ENCODE results near the gene LGALS7B. TPM values are rescaled to one million over a fixed set of nuclear protein-coding genes. Genes with fewer than 3 reads are reported as not detected.

Gene LGALS7B
- total RNA-seq, 2 experiments from 2014 or later = not detected

GRCh38 chr19:38740932-38741331 is 48.1 kb upstream of the LGALS7B start:
- Histone ChIP-seq H3K4me1 (ENCODE audit: insufficient read depth, low read length) (peaks cover 41% of the 10 kb centered on the region), H3K27ac (ENCODE audit: low read depth in 1 of 2, low read length in 2 of 2) (no peak overlapping the region), H3K27me3 (ENCODE audit: control insufficient read depth in 1 of 2, insufficient read depth in 2 of 2, low read length in 2 of 2) (no peaks in the 10 kb centered on the region), H3K9me3 (ENCODE audit: control insufficient read depth in 1 of 2, insufficient read depth in 1 of 2, low read length in 2 of 2) (no peaks in the 10 kb centered on the region), H3K4me3 (ENCODE audit: low read length) (no peak overlapping the region), H3K36me3 (ENCODE audit: insufficient read depth, low read length) (no peaks in the 10 kb centered on the region)
- ATAC-seq (ENCODE audit: poor library complexity) = no peak
- Mint-ChIP-seq H3K27me3 (peaks cover 5% of the 10 kb centered on the region), H3K4me3 (no peak overlapping the region), H3K4me1 (ENCODE audit: low read depth) (peaks cover 27% of the 10 kb centered on the region), H3K9me3 (no peaks in the 10 kb centered on the region), H3K36me3 (ENCODE audit: low read depth) (no peaks in the 10 kb centered on the region), H3K27ac (no peak overlapping the region)
- CTCF ChIA-PET = no interaction called here
- TF ChIP-seq CTCF (IDR thresholded peaks at IDR 0.05) = no peak
- intact Hi-C loops (cut with DNase I, micrococcal nuclease) = no loop called here
- no peak for DNase-seq
- POLR2A ChIA-PET = no interaction called here

GRCh38 chr19:38741670-38742069 is 47.3 kb upstream of the LGALS7B start:
- Histone ChIP-seq H3K9me3 (ENCODE audit: control insufficient read depth in 1 of 2, insufficient read depth in 1 of 2, low read length in 2 of 2) (no peaks in the 10 kb centered on the region), H3K27me3 (ENCODE audit: control insufficient read depth in 1 of 2, insufficient read depth in 2 of 2, low read length in 2 of 2) (no peaks in the 10 kb centered on the region), H3K4me1 (ENCODE audit: insufficient read depth, low read length) (peaks cover 36% of the 10 kb centered on the region), H3K36me3 (ENCODE audit: insufficient read depth, low read length) (no peaks in the 10 kb centered on the region), H3K27ac (ENCODE audit: low read depth in 1 of 2, low read length in 2 of 2) (no peak overlapping the region), H3K4me3 (ENCODE audit: low read length) (no peak overlapping the region)
- CTCF ChIA-PET = interaction anchor here (1.8 kb wide), 1 partner anchor 28 kb away, joined by 6 read pairs; no protein-coding TSS in a partner anchor
- peaks cover 23% of the 10 kb centered on the region for H3K4me1 Mint-ChIP-seq (ENCODE audit: low read depth)
- intact Hi-C loops (cut with DNase I, micrococcal nuclease) = no loop called here
- H3K27ac Mint-ChIP-seq = no peak overlapping the region
- ATAC-seq (ENCODE audit: poor library complexity) = no peak
- no peak for TF ChIP-seq CTCF (IDR thresholded peaks at IDR 0.05)
- no peaks in the 10 kb centered on the region for H3K36me3 Mint-ChIP-seq (ENCODE audit: low read depth)
- peak in 1 of 14 experiments; percentile 17 for DNase-seq
- H3K9me3 Mint-ChIP-seq = no peaks in the 10 kb centered on the region
- POLR2A ChIA-PET = interaction anchor here (1.3 kb wide), 1 partner anchor 189 kb away, joined by 3 read pairs; the partner anchor contains the start of genes MRPS12 and SARS2
- no peak overlapping the region for H3K4me3 Mint-ChIP-seq
- peaks cover 5% of the 10 kb centered on the region for H3K27me3 Mint-ChIP-seq

- POLR2A ChIA-PET = interaction anchor here (1.3 kb wide), 1 partner anchor 188 kb away, joined by 3 read pairs; the partner anchor contains the start of genes MRPS12 and SARS2
Observed at GRCh38 chr19:38742296-38742695, 46.7 kb upstream of the LGALS7B start.

More at GRCh38 chr19:38742296-38742695, 46.7 kb upstream of the LGALS7B start:
- Mint-ChIP-seq H3K27me3 (peaks cover 5% of the 10 kb centered on the region), H3K27ac (no peak overlapping the region), H3K4me3 (no peak overlapping the region), H3K36me3 (ENCODE audit: low read depth) (no peaks in the 10 kb centered on the region), H3K4me1 (ENCODE audit: low read depth) (peaks cover 22% of the 10 kb centered on the region), H3K9me3 (no peaks in the 10 kb centered on the region)
- H3K36me3 ChIP-seq (ENCODE audit: insufficient read depth, low read length) = no peaks in the 10 kb centered on the region
- no peak for TF ChIP-seq CTCF (IDR thresholded peaks at IDR 0.05)
- CTCF ChIA-PET = interaction anchor here (1.8 kb wide), 1 partner anchor 27 kb away, joined by 6 read pairs; no protein-coding TSS in a partner anchor
- H3K27me3 ChIP-seq (ENCODE audit: control insufficient read depth in 1 of 2, insufficient read depth in 2 of 2, low read length in 2 of 2) = no peaks in the 10 kb centered on the region
- no peak overlapping the region for H3K4me3 ChIP-seq (ENCODE audit: low read length)
- H3K27ac ChIP-seq (ENCODE audit: low read depth in 1 of 2, low read length in 2 of 2) = no peak overlapping the region
- ATAC-seq (ENCODE audit: poor library complexity) (no peak), DNase-seq (no peak)
- intact Hi-C loops (cut with DNase I, micrococcal nuclease) = no loop called here
- H3K4me1 ChIP-seq (ENCODE audit: insufficient read depth, low read length) = peaks cover 30% of the 10 kb centered on the region
- H3K9me3 ChIP-seq (ENCODE audit: control insufficient read depth in 1 of 2, insufficient read depth in 1 of 2, low read length in 2 of 2) = no peaks in the 10 kb centered on the region
